Right lobe of liver (tissue), 6 donors: ENCODE measurements around the gene CST3. TPM values are rescaled to one million over a fixed set of nuclear protein-coding genes. Genes with fewer than 3 reads are reported as not detected.

ENCODE experiments used
- ATAC-seq, 4 donors: fragments of 200-7000 bp; cut with Tn5 transposase; one replicate each; pipeline ENCODE4 v1.9.1; 2020; ENCODE audit warnings: mild to moderate bottlenecking in 4 of 4, moderate library complexity in 4 of 4
- DNase-seq, 3 donors: peaks; one replicate each; pipeline ENCODE4 v3.0.0-alpha.2; 2020
- H3K27ac ChIP-seq, 3 donors: fragments of 200-600 bp; one replicate each; pipeline ENCODE4 v1.8.0; 2022
- H3K27me3 ChIP-seq, 2 donors: fragments of 200-600 bp; one replicate each; pipeline ENCODE4 v1.8.0; 2022
- H3K36me3 ChIP-seq, 4 donors: fragments of 200-600 bp; sonication (generic) in 1 of 4; one replicate each; pipeline versions ENCODE4 v1.5.1 to v1.8.0; 2017 to 2022; ENCODE audit warnings: control low read depth in 1 of 4
- H3K4me1 ChIP-seq, 4 donors: fragments of 200-600 bp; sonication (generic) in 1 of 4; one replicate each; pipeline versions ENCODE4 v1.5.1 to v1.8.0; 2017 to 2022; ENCODE audit warnings: control low read depth in 1 of 4
- H3K4me3 ChIP-seq, 3 donors: fragments of 200-600 bp; one replicate each; pipeline ENCODE4 v1.8.0; 2022
- H3K9me3 ChIP-seq, 4 donors: fragments of 200-600 bp; sonication (generic) in 1 of 4; one replicate each; pipeline versions ENCODE4 v1.5.1 to v1.8.0; 2017 to 2022; ENCODE audit warnings: control low read depth in 1 of 4
- CTCF ChIP-seq, 4 donors: fragments of 200-600 bp in 3 of 4; fragments of 450-650 bp in 1 of 4; IDR thresholded peaks; one replicate each; pipeline versions ENCODE4 v1.5.1 to v1.8.0; 2016 to 2022; ENCODE audit warnings: antibody characterized with exemption in 4 of 4, mild to moderate bottlenecking in 2 of 4
- POLR2A ChIP-seq: fragments of 450-650 bp; IDR thresholded peaks from one replicate; pipeline ENCODE4 v1.6.1; 2017; ENCODE audit warnings: antibody characterized with exemption, mild to moderate bottlenecking
- WGBS: methylation state at CpG from one replicate; pipeline ENCODE4 v1.1.6; 2018; ENCODE audit warnings: low coverage, low lambda C conversion rate; ENCODE audit not compliant: insufficient coverage; ENCODE audit errors: missing lambda C conversion rate; 5-methylcytosine and 5-hydroxymethylcytosine counted together
- intact Hi-C, 2 donors: fragments of 100-400 bp; cut with DNase I; formaldehyde crosslinking; loops; one replicate each; pipeline versions ENCODE4 v1.11.2 to v1.14.1; 2022
- total RNA-seq, 6 experiments: library from RNA; depleted of rRNA in 2 of 6; stranded (reverse); fragments of >200 nt in 2 of 6; fragmentation: NEBNext Ultra II Directional in 3 of 6; extraction: Animal tissue kit (Norgen Biotek cat#: 25700) in 3 of 6; gene quantifications; one replicate each; pipeline versions ENCODE4 v1.1.0 to v1.2.4, GENCODE V29; 2016 to 2023
- donor health status: DM: no; HTN: yes; CAD: no.
- donor health status: DM: no; HTN: no; CAD: no.
- donor health status: DM: no; HTN: no; CAD: no.
- donor health status: DM: no; HTN: yes; CAD: no.
- donor health status: DM: no; HTN: yes; CAD: no.

CST3 gene
- total RNA-seq, 6 experiments from 2014 or later = 504 to 1,394 (median 638) TPM

- no peaks in the 10 kb centered on the region for H3K9me3 ChIP-seq
- H3K27me3 ChIP-seq = no peaks in the 10 kb centered on the region
- H3K36me3 ChIP-seq = no peaks in the 10 kb centered on the region
- no peaks in the 10 kb centered on the region for H3K4me1 ChIP-seq
- intact Hi-C loops = loop anchor here (5.0 to 10.0 kb wide), 3 partner anchors 158 to 258 kb away; no protein-coding TSS in a partner anchor
- H3K27ac ChIP-seq = no peak overlapping the region
- DNase-seq (no peak), ATAC-seq (no peak)
- WGBS = 40% methylated on average over 2 of the region's 6 CpGs
- TF ChIP-seq CTCF (IDR thresholded peaks at IDR 0.05) = no peak
- no peak for TF ChIP-seq POLR2A
- H3K4me3 ChIP-seq = no peak overlapping the region
These were observed 35.1 kb downstream of the CST3 start for GRCh38 chr20:23602699-23603098.

- intact Hi-C loops = loop anchor here (5.0 to 10.0 kb wide), 3 partner anchors 157 to 257 kb away; no protein-coding TSS in a partner anchor
- WGBS = 41% methylated on average over 2 of the region's 2 CpGs
- no peak for TF ChIP-seq CTCF (IDR thresholded peaks at IDR 0.05)
- no peak for TF ChIP-seq POLR2A
- Histone ChIP-seq H3K4me3 (no peak overlapping the region), H3K36me3 (no peaks in the 10 kb centered on the region), H3K4me1 (no peaks in the 10 kb centered on the region), H3K27ac (no peak overlapping the region), H3K9me3 (no peaks in the 10 kb centered on the region), H3K27me3 (no peaks in the 10 kb centered on the region)
- no peak for DNase-seq
- no peak for ATAC-seq
These were observed 35.5 kb downstream of the CST3 start for GRCh38 chr20:23602241-23602640.

GRCh38 chr20:23601715-23602114 lies 36.0 kb downstream of the CST3 start:
- ATAC-seq (no peak), DNase-seq (no peak)
- TF ChIP-seq CTCF (IDR thresholded peaks at IDR 0.05) (no peak), POLR2A (no peak)
- intact Hi-C loops = loop anchor here (5.0 to 10.0 kb wide), 3 partner anchors 157 to 257 kb away; no protein-coding TSS in a partner anchor
- no peak overlapping the region for H3K27ac ChIP-seq
- 41% methylated on average over 3 of the region's 4 CpGs for WGBS
- H3K27me3 ChIP-seq = no peaks in the 10 kb centered on the region
- H3K4me3 ChIP-seq = no peak overlapping the region
- H3K9me3 ChIP-seq = no peaks in the 10 kb centered on the region
- H3K4me1 ChIP-seq = no peaks in the 10 kb centered on the region
- H3K36me3 ChIP-seq = no peaks in the 10 kb centered on the region

- intact Hi-C loops = no loop called here
- Histone ChIP-seq H3K9me3 (no peaks in the 10 kb centered on the region), H3K4me1 (no peaks in the 10 kb centered on the region), H3K4me3 (no peak overlapping the region), H3K36me3 (no peaks in the 10 kb centered on the region), H3K27me3 (no peaks in the 10 kb centered on the region), H3K27ac (no peak overlapping the region)
- DNase-seq (no peak), ATAC-seq (no peak)
- TF ChIP-seq CTCF (IDR thresholded peaks at IDR 0.05) = no peak
- no peak for TF ChIP-seq POLR2A
These were observed 39.3 kb downstream of the CST3 start for GRCh38 chr20:23598481-23598880.
